GM12892 (cell line): Measurements from ENCODE around the gene SPNS3.

Source experiments
- POLR2A ChIP-seq: IDR thresholded peaks from 2 replicates; pipeline ENCODE4 v1.6.1; 2011; ENCODE audit warnings: low read depth, low read length, control low read depth
- POLR2AphosphoS5 ChIP-seq: IDR thresholded peaks from 2 replicates; pipeline ENCODE4 v1.6.1; 2011; ENCODE audit warnings: low read depth, low read length, control low read depth
- TAF1 ChIP-seq: IDR thresholded peaks from 2 replicates; pipeline ENCODE4 v1.6.1; 2011; ENCODE audit warnings: low read depth, mild to moderate bottlenecking, control low read depth, low read length, borderline replicate concordance

DNA sequence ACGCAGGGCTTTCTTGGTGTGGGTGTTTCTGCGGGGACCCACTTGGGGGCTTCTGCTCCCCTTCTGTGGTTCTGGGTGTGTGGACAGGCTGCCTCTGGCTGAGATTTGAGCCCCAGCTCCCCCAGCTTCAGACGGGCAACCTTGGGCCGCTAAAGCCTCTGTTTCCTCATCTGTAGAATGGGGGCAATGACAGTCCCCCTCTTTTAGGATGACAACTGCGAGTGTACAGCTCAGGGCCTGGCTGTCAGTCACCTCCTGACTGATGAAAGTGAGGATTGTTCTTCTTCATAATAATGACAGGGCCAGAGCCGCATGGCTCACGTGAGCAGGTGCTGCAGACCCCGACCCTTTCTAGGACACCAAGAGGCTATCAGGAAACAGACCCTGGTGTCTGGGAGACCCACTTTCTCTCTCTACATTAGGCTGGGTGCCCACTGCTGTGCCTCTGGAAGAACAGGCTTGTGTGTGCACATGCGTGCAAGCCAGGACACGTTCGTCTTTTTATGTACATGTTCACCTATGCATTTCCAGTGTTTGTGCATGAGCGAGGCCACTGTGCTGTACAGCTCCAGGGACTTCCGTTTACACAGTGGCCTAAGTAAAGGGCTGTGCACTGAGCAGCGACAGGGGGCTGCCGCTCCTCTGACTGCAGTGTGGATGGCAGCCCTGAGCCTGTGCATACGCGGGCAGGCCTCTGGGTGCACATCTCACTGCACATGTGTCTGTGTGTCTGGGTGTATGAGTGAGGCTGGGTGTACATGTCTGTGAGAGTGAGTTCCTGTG lies 4.6 kb downstream of the SPNS3 start:
- TF ChIP-seq POLR2AphosphoS5 (no peak), POLR2A (no peak), TAF1 (no peak)
